Mesodermal cell (in vitro differentiated cells): ENCODE measurements around the gene BMP6.

Experiments
- H3K27ac ChIP-seq: 2 replicates; pipeline ENCODE4 v1.7.0; 2013; ENCODE audit warnings: mild to moderate bottlenecking, low read depth, low read length, moderate library complexity; ENCODE audit not compliant: severe bottlenecking
- H3K36me3 ChIP-seq: 2 replicates; pipeline ENCODE4 v1.7.1; 2013; ENCODE audit warnings: mild to moderate bottlenecking, low read length, moderate library complexity; ENCODE audit not compliant: control insufficient read depth, insufficient read depth
- H3K4me1 ChIP-seq: one replicate; pipeline ENCODE4 v1.7.1; 2013; ENCODE audit warnings: mild to moderate bottlenecking, low read length; ENCODE audit not compliant: insufficient read depth, control insufficient read depth, poor library complexity, severe bottlenecking
- H3K4me3 ChIP-seq: 2 replicates; pipeline ENCODE4 v1.7.0; 2013; ENCODE audit warnings: low read length, control low read depth, mild to moderate bottlenecking; ENCODE audit not compliant: insufficient read depth, poor library complexity, severe bottlenecking; ENCODE audit errors: extremely low read depth
- H3K9me3 ChIP-seq: 2 replicates; pipeline ENCODE4 v1.7.1; 2013; ENCODE audit warnings: mild to moderate bottlenecking, low read length, moderate library complexity; ENCODE audit not compliant: control insufficient read depth
- WGBS, 2 experiments: methylation state at CpG; one replicate each; pipeline ENCODE4 v1.1.5; 2013; ENCODE audit warnings: missing lambda C conversion rate in 2 of 2; ENCODE audit not compliant: insufficient coverage in 2 of 2; 5-methylcytosine and 5-hydroxymethylcytosine counted together

Gene BMP6

DNA sequence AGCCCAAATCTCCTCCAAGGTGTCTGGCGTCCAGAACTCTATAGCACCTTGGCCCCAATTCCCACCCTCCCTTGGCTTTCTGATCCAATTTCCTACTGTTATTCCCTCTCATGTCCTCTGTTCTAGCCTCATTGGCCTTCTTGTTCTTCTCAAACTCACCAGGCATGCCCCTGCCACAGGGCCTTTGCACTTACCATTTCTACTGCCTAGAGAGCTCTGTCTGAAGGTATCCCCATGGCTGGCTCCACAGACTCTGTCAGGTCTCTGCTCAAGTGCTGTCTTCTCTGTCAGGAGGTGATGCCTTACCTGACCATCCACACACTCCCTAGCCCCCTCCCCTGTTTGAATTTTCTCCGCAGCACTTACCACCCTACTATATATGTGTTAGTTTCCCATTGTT lies 5.6 kb upstream of the BMP6 start:
- H3K4me1 ChIP-seq: peaks cover 3% of the 10 kb centered on the region
- no peak overlapping the region for H3K27ac ChIP-seq
- H3K9me3 ChIP-seq: peaks cover 5% of the 10 kb centered on the region
- no peak overlapping the region for H3K4me3 ChIP-seq
- no peaks in the 10 kb centered on the region for H3K36me3 ChIP-seq
- 80 to 90% methylated on average over 1 to 2 of the region's 2 CpGs for WGBS, 2 experiments

DNA sequence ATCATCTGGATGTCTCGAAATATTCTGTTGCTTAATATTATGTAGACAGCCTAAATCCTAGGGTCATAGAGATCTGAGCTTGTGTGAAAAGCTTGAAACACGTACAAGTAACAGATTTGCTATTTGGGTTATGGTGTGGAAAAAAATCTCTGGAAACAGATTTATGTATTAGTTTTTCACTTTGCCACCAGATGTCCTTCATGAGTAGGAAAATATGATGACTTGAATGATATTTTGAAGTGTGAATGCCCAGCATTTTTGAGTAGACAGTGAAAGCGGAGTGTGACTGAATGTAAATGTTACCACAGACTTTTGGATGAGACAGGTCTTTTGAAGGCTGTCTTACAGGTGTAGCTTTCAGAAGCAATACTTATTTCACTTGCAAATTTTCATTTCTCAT lies 4.2 kb upstream of the BMP6 start:
- Histone ChIP-seq H3K4me3 (no peak overlapping the region), H3K36me3 (no peaks in the 10 kb centered on the region), H3K9me3 (peaks cover 2% of the 10 kb centered on the region), H3K4me1 (peaks cover 3% of the 10 kb centered on the region), H3K27ac (no peak overlapping the region)
- 76 to 89% methylated on average over 2 of the region's 3 CpGs for WGBS, 2 experiments

DNA sequence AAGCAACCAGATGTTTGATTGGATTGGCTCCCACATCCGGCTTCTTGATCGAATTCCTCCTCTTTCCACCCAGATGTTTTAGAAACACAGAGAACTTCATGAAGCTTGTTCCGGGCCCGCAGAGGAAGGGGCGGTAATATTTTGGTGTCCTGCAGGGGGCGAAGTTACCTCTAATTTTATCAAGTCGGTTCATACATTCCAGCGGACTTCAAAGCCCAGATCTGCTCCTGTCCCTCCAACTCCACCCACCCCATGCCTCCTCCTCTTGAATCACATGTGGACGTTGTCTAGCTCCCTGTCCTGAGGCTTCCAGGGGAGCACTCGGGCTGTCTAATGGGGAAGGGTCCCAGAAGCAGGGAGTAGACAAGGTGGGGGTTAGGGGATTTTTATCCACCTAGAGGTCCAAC lies 2.9 kb upstream of the BMP6 start:
- Histone ChIP-seq H3K36me3 (no peaks in the 10 kb centered on the region), H3K9me3 (no peaks in the 10 kb centered on the region), H3K4me1 (peaks cover 3% of the 10 kb centered on the region), H3K27ac (no peak overlapping the region), H3K4me3 (no peak overlapping the region)
- WGBS, 2 experiments: 0 to 49% methylated on average over 2 to 3 of the region's 10 CpGs

DNA sequence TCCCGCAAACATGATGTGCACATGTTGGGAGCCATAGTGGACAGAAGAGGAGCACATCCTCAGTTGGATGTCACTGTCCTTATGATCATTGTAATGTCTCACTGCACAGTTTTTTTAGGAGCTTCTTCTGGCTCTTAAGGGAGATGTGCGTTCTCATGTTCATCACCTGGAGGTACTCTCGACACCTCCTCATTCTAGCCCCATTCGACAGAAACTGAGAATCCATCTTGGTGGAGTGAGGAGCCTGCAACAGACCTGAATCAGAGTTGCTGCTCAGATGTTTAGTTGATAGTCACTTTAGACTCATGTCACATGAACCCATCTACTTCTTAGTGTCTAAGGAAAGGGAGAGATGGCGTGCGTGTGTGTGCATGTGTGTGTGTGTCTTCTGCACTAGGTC lies 2.3 kb upstream of the BMP6 start:
- Histone ChIP-seq H3K27ac (no peak overlapping the region), H3K4me1 (peaks cover 3% of the 10 kb centered on the region), H3K36me3 (no peaks in the 10 kb centered on the region), H3K9me3 (no peaks in the 10 kb centered on the region), H3K4me3 (no peak overlapping the region)
- WGBS, 2 experiments: 93 to 96% methylated on average over 3 of the region's 6 CpGs

DNA sequence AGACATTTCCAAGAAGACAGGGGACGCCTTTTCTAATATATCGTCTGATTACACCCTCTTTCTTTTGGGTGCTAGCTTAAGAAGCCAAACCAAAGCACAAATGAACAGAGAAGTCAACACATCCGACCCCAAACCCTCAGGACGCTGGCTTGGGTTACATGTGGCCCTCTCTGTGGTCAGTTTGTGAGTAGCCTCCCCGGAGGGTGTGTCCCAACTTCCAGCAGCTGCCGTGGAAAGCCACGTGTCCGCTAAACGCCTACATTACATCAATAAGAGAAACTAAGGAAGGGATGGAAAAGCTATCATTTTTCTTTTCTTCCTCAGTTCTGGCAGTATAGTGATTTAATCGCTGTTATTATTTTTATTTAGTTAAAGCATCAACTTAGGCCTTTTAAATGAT lies 487 bp upstream of the BMP6 start:
- Histone ChIP-seq H3K27ac (no peak overlapping the region), H3K4me3 (peak overlapping the region; percentile 50), H3K36me3 (no peaks in the 10 kb centered on the region), H3K4me1 (peaks cover 17% of the 10 kb centered on the region), H3K9me3 (no peaks in the 10 kb centered on the region)
- WGBS, 2 experiments: 56 to 64% methylated on average over 3 to 4 of the region's 10 CpGs

DNA sequence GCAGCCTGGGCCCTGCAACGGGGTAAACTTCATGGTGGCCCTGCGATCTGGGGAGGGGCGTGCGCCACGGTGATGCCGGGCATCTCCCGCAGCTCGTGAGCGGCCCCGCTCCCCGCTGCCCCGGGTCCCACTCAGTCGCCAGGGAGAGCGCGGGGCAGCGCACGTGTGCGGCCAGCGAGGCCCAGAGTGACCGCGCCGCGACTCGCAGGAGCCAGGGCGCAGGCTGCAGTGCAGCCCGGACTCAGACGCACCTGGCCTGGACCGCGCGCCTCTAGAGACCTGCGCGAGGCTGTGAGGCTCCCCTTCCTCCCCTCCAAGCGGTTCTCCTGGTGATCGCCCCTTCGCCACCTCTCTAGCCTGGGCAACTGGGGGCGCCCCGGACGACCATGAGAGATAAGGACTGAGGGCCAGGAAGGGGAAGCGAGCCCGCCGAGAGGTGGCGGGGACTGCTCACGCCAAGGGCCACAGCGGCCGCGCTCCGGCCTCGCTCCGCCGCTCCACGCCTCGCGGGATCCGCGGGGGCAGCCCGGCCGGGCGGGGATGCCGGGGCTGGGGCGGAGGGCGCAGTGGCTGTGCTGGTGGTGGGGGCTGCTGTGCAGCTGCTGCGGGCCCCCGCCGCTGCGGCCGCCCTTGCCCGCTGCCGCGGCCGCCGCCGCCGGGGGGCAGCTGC lies 652 bp downstream of the BMP6 start:
- Histone ChIP-seq H3K4me3 (peak overlapping the region; percentile 50), H3K9me3 (no peaks in the 10 kb centered on the region)
- WGBS, 2 experiments: 1% methylated on average over 40 of the region's 73 CpGs

DNA sequence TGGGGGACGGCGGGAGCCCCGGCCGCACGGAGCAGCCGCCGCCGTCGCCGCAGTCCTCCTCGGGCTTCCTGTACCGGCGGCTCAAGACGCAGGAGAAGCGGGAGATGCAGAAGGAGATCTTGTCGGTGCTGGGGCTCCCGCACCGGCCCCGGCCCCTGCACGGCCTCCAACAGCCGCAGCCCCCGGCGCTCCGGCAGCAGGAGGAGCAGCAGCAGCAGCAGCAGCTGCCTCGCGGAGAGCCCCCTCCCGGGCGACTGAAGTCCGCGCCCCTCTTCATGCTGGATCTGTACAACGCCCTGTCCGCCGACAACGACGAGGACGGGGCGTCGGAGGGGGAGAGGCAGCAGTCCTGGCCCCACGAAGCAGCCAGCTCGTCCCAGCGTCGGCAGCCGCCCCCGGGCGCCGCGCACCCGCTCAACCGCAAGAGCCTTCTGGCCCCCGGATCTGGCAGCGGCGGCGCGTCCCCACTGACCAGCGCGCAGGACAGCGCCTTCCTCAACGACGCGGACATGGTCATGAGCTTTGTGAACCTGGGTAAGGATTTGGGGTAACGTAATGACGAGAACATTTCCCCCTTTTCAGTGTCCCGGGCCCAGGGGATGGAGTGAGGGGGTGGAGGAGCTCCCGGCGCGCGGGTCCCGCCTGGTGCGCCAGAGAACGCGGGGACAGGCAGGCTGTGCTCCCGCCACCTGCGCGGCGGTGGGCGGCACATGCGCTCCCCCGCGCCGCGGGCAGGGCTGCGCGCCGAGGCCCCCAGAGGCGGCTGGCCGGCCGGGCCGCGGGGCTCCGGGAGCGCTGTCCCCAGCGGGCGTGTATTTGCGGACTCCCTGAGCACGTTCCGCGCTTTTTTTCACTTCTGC lies 1.4 kb downstream of the BMP6 start:
- peaks cover 19% of the 10 kb centered on the region for H3K4me1 ChIP-seq
- H3K4me3 ChIP-seq: peak overlapping the region; percentile 50
- H3K36me3 ChIP-seq: peaks cover 4% of the 10 kb centered on the region
- H3K27ac ChIP-seq: no peak overlapping the region
- no peaks in the 10 kb centered on the region for H3K9me3 ChIP-seq
- WGBS, 2 experiments: 0 to 1% methylated on average over 81 to 85 of the region's 97 CpGs

More for the DNA sequence above, 652 bp downstream of the BMP6 start:
- no peak overlapping the region for H3K27ac ChIP-seq
- peaks cover 21% of the 10 kb centered on the region for H3K4me1 ChIP-seq
- H3K36me3 ChIP-seq: no peaks in the 10 kb centered on the region

DNA sequence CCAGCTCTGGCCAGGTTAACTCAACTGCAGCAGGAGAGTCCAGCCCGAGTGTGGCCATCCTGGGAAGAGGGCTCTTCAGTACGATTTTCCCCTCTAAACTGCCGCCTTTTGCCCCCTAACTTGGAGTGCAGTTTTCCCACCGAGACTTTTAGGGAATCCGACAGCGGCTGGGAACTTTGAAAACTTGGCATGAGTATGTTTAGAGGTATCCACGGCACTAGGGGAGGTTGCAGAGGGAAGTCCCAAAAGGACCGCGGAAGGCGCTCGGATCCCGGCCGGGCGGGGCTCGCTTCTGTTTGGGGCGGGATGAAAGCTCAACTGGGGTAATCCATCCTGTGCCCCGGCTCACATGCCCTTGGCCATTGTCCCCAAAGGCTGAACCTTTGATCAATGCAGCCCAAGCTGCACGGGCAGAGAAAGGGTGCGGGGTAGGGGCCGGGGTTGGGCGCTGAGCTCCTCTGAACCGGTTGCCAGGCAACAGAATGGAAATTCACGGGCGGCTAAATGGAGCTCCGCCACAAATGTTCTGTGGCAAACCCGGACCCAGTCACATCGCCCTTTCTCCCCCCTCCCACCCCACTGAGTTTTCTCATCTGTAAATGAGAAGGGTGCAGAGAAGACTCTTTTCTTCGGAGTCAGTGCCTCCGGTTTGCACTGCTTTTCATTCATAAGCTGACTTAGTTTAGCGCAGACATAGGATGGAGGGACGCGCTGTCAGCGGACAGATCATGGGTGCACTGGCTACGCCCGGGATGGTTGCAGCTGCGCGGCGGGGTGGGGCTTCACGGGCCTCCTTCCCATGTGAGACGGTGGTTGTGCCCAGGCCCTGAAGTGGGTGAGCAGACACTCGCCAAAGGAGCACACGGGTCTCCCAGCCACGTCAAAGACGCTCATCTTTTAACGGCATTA lies 2.3 kb downstream of the BMP6 start:
- peaks cover 11% of the 10 kb centered on the region for H3K36me3 ChIP-seq
- H3K4me1 ChIP-seq: peaks cover 19% of the 10 kb centered on the region
- H3K4me3 ChIP-seq: peak overlapping the region; percentile 50
- 2 to 3% methylated on average over 33 to 36 of the region's 45 CpGs for WGBS, 2 experiments
- no peaks in the 10 kb centered on the region for H3K9me3 ChIP-seq
- no peak overlapping the region for H3K27ac ChIP-seq

DNA sequence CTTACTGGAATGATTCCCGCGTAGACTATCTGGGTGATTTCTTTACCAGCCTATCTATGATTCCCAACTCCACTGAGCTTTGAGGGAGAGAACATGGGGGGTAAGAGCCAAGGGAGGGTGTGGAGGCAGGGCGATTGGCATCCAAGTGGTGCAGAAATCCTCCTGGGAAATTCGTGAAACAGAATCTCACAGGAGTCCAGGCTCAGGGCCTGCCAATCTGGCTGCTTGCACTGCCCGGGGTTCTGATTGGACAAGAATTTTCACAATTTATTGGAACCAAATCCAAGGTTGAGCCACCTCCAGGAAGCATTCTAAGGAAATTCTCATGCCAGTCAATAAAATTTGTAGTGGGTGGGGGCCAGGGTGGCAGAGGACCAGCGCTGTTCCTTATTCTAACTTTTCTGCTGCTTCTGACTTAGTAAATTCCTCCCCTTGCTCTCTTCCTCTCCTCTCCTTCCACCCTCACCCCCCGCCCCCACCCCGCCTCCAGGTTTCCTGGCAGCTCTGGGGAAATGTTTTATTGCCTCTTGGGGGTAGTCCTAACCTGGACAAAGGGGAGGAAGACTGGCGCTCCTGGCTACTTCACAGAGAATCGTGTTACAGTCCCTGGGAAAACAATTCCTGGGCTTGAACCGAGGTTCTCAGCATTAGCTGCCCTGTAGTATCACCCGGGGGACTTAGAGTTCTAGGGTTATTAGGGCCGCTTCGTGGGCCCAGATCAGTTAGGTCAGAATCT lies 3.1 kb downstream of the BMP6 start:
- Histone ChIP-seq H3K36me3 (peaks cover 19% of the 10 kb centered on the region), H3K27ac (no peak overlapping the region), H3K9me3 (no peaks in the 10 kb centered on the region), H3K4me3 (peak overlapping the region; percentile 50), H3K4me1 (peaks cover 19% of the 10 kb centered on the region)
- WGBS, 2 experiments: 25 to 34% methylated on average over 9 to 11 of the region's 14 CpGs
